HG03175 (cell line): ENCODE measurements around the gene IST1.
A peak's percentile ranks its signal among the peaks of the same experiment; 100 is the strongest.
"Not testable (repeated sequence)": the region's sequence is repeated elsewhere in the genome, so short reads cannot be mapped to it uniquely, and the experiment has no call there.

Experiments used
- ATAC-seq: cut with Tn5 transposase; IDR thresholded peaks from one replicate; pipeline ENCODE4 v1.9.1; 2021; ENCODE audit warnings: mild to moderate bottlenecking, moderate library complexity; ENCODE audit not compliant: unreplicated experiment

Gene IST1

GRCh38 chr16:71894921-71895678 lies at the start of gene IST1:
TSS of gene IST1 (plus strand) at chr16:71895531. CDS start at chr16:71915641, 20,110 bp downstream.
- ATAC-seq, result peak; percentile 89

GRCh38 chr16:71845639-71846430 lies 49.5 kb upstream of the IST1 start, which contains the start of gene ATXN1L:
TSS of gene ATXN1L (plus strand) at chr16:71845976. CDS start at chr16:71849741, 3,765 bp downstream.
- peak; percentile 68 for ATAC-seq

GRCh38 chr16:71846431-71846830 lies 48.9 kb upstream of the IST1 start:
- ATAC-seq, result no peak

- ATAC-seq, result no peak
Measured at GRCh38 chr16:71847096-71847495, 48.2 kb upstream of the IST1 start.

- ATAC-seq, result no peak
Measured at GRCh38 chr16:71848622-71849021, 46.7 kb upstream of the IST1 start.

- no peak for ATAC-seq
Measured at GRCh38 chr16:71851746-71852145, 43.6 kb upstream of the IST1 start.

- no peak for ATAC-seq
Measured at GRCh38 chr16:71852158-71852557, 43.2 kb upstream of the IST1 start.

- no peak for ATAC-seq
Measured at GRCh38 chr16:71852561-71852960, 42.8 kb upstream of the IST1 start.

- ATAC-seq, result peak; percentile 76
Measured at GRCh38 chr16:71853413-71853812, 41.9 kb upstream of the IST1 start.

GRCh38 chr16:71854369-71854948 lies 40.9 kb upstream of the IST1 start:
- no peak for ATAC-seq

- no peak for ATAC-seq
Measured at GRCh38 chr16:71855937-71856662, 39.2 kb upstream of the IST1 start.

- no peak for ATAC-seq
Measured at GRCh38 chr16:71859762-71860521, 35.4 kb upstream of the IST1 start.

GRCh38 chr16:71863995-71864394 lies 31.3 kb upstream of the IST1 start:
- ATAC-seq, result no peak

- no peak for ATAC-seq
Measured at GRCh38 chr16:71865173-71865863, 30.0 kb upstream of the IST1 start.

GRCh38 chr16:71867175-71867574 lies 28.2 kb upstream of the IST1 start:
- not testable (repeated sequence) for ATAC-seq

GRCh38 chr16:71867939-71868338 lies 27.4 kb upstream of the IST1 start:
- ATAC-seq, result no peak

- no peak for ATAC-seq
Measured at GRCh38 chr16:71869089-71869488, 26.2 kb upstream of the IST1 start.

- ATAC-seq, result no peak
Measured at GRCh38 chr16:71870818-71871217, 24.5 kb upstream of the IST1 start.

GRCh38 chr16:71873199-71873598 lies 22.1 kb upstream of the IST1 start:
- no peak for ATAC-seq

GRCh38 chr16:71878911-71879310 lies 16.4 kb upstream of the IST1 start:
- no peak for ATAC-seq
